Fibroblast of pulmonary artery (primary cell): Measurements from ENCODE around the gene TAB3.

Experiments used
- DNase-seq: peaks from one replicate; pipeline ENCODE4 v3.0.0-alpha.2; 2010; ENCODE audit warnings: low read depth
- H3K4me3 ChIP-seq: replicated peaks from 2 replicates; pipeline ENCODE4 v1.5.1; 2011; ENCODE audit warnings: low read depth, mild to moderate bottlenecking, control low read depth, low read length, moderate library complexity
- TF ChIP-seq, protein P1 (sequence below): IDR thresholded peaks from 2 replicates; pipeline ENCODE4 v1.5.1; 2011; ENCODE audit warnings: mild to moderate bottlenecking, control low read depth, low read length, inconsistent platforms; ENCODE audit errors: missing control alignments

TAB3 gene

DNA sequence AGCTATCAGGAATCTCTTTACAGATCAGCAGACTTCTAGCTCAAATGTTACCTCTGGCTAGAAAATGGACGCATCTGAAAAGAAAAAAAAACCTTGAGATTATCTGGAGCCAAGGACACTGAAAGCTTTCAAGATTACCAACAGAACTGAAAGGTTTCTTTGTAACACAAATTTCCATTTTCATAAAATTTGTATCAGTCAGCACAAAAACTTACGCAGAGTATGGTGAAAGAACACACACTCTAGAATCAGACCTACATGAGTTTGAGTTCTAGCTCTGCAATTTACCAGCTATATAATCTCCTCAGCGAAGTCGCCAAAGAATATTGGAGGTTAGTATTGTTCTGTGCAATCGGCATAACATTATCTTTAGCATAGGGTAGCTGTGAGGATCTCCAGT, 1.8 kb downstream of the TAB3 start:
- TF ChIP-seq, protein P1, sequence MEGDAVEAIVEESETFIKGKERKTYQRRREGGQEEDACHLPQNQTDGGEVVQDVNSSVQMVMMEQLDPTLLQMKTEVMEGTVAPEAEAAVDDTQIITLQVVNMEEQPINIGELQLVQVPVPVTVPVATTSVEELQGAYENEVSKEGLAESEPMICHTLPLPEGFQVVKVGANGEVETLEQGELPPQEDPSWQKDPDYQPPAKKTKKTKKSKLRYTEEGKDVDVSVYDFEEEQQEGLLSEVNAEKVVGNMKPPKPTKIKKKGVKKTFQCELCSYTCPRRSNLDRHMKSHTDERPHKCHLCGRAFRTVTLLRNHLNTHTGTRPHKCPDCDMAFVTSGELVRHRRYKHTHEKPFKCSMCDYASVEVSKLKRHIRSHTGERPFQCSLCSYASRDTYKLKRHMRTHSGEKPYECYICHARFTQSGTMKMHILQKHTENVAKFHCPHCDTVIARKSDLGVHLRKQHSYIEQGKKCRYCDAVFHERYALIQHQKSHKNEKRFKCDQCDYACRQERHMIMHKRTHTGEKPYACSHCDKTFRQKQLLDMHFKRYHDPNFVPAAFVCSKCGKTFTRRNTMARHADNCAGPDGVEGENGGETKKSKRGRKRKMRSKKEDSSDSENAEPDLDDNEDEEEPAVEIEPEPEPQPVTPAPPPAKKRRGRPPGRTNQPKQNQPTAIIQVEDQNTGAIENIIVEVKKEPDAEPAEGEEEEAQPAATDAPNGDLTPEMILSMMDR = no peak
- no peak overlapping the region for H3K4me3 ChIP-seq
- no peak for DNase-seq

DNA sequence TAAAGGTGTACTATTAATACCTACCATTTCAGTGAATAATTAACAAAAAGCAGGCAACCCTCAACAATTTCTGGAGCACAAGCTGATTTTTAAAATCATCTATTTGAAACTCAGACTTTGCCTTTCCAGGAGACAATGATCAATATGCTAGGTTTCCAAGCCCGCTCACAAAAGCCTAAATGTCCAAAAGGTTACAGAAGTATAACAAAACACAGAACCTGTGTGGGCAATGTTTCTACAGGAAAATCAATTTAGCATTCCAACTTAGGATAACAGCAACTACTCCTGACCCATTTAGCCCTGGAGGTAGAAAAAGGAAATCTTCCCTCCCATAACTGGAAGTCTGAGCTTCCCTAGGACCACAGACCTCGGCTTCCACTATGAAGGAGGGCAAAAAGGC, 3.9 kb downstream of the TAB3 start:
- TF ChIP-seq, protein P1 = no peak
- no peak for DNase-seq
- H3K4me3 ChIP-seq = no peak overlapping the region

DNA sequence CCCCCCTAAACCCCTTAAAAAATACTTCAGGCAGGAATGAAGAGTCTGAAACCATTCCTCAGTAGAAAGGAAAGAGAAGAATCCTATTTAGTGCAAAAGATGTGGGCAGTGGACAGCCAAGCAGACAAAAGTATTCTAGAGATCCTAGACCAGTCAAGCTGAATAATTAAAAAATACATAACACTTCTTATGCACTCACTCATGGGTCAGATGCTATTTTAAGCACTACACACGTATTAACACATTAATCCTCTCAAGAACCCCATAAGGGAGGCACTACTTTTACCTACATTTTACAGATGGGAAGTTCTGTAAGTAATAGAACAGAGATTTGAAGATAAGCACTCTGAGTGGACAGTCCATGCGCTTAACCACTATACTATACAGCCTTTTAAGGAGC, 5.9 kb downstream of the TAB3 start:
- no peak overlapping the region for H3K4me3 ChIP-seq
- TF ChIP-seq, protein P1 = no peak

DNA sequence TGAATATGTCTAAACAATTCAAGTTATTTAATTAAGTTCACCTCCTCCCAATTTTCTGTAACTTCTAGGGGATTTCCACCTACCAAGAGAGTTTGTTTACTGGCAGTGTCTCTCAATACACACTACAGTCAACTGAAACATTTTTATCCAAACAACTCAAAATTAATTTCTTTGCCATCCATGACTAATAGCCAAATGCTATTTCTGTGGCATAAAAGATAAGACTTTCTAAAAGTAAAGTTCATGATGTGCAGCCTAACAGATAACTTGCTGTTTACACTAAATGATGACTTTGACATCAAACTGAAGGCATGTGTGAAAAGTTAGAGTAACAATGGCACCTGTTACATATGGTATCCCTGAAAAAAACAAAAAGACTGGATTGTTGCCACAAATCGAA, 7.3 kb downstream of the TAB3 start:
- DNase-seq = no peak
- H3K4me3 ChIP-seq = no peak overlapping the region
- TF ChIP-seq, protein P1 = no peak

More for the DNA sequence above, 5.9 kb downstream of the TAB3 start:
- no peak for DNase-seq

DNA sequence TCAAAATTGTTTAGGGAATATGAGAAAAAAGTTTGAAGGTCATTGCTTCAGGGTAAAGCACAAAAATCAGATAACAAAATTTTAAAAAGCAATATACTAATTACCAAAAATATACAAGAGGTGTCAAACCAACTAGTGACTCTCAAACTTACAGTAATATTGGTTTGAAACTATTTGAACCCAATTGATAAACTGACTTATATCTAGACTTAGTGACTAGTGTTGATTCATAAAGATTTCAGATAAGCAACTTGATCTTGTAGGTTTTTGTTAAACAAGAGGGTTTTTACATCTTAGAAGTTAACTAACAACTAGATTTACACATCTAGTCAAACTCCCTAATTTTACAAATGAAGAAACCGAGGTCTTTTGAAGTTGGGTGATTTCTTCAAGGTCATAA, 7.7 kb downstream of the TAB3 start:
- TF ChIP-seq, protein P1 = no peak
- DNase-seq = no peak
- no peak overlapping the region for H3K4me3 ChIP-seq

DNA sequence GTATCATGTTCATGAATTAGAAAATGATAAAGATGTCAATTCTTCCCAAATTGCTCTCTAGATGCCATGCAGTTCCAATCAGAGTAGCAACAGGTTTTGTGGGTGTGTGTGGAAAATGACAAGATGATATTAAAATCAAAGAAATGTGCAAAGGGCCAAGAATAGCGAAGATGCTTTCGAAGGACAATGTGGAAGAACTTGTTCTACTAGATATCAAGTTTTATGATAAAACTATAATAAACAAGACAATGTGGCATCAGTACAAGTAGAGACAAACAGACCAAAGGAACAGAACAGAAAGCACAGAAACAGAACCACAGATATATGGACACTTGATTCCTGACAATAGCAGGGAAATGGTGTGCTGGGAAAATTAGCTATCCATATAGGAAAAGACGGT, 9.0 kb downstream of the TAB3 start:
- TF ChIP-seq, protein P1 = no peak
- DNase-seq = no peak
- no peak overlapping the region for H3K4me3 ChIP-seq

DNA sequence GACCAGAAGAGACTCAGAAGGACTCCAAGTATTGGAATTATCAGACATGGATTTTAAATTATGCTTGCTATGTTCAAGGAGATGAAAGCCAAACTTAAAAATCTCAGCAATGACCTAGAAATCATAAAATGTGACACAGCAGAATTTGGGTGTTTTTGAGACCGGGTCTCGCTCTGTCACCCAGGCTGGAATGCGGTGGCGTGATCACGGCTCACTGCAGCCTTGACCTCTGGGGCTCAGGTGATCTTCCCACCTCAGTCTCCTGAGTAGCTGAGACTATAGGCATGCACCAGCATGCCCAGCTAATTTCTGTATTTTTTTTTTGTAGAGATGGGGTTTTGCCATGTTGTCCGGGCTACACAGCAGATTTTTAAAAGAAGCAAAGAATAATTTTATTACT, 12.7 kb downstream of the TAB3 start:
- no peak overlapping the region for H3K4me3 ChIP-seq
- no peak for DNase-seq
- TF ChIP-seq, protein P1 = no peak
